Activated CD8-positive, alpha-beta memory T cell treated with anti-CD3 and anti-CD28 coated beads, Interleukin-2, amount 50 U/mL, for 48 hours (primary cell): ENCODE data around the gene SLC18A2.
"Not testable (repeated sequence)": the region's sequence is repeated elsewhere in the genome, so short reads cannot be mapped to it uniquely, and the experiment has no call there.

Source experiments
- DNase-seq: peaks from one replicate; pipeline ENCODE4 v3.0.0-alpha.2; 2020

The SLC18A2 gene

GRCh38 chr10:117240621-117241529 lies at the start of gene SLC18A2:
SLC18A2 (plus strand) TSS chr10:117241114; CDS start chr10:117241694, 580 bp downstream.
- no peak for DNase-seq

GRCh38 chr10:117197189-117197588 lies 43.7 kb upstream of the SLC18A2 start, which contains the start of gene KCNK18:
KCNK18 (plus strand) TSS chr10:117197489; CDS start chr10:117197489, 0 bp downstream.
- DNase-seq: no peak

- DNase-seq: no peak
Observed at GRCh38 chr10:117198088-117198487, 42.8 kb upstream of the SLC18A2 start.

GRCh38 chr10:117201826-117202225 lies 39.1 kb upstream of the SLC18A2 start:
- no peak for DNase-seq

- no peak for DNase-seq
Observed at GRCh38 chr10:117204316-117204715, 36.6 kb upstream of the SLC18A2 start.

GRCh38 chr10:117212176-117212575 lies 28.7 kb upstream of the SLC18A2 start:
- DNase-seq: no peak

GRCh38 chr10:117214401-117214800 lies 26.5 kb upstream of the SLC18A2 start:
- DNase-seq: no peak

- no peak for DNase-seq
Observed at GRCh38 chr10:117215079-117215478, 25.8 kb upstream of the SLC18A2 start.

GRCh38 chr10:117216028-117216427 lies 24.9 kb upstream of the SLC18A2 start:
- DNase-seq: no peak

GRCh38 chr10:117216611-117217195 lies 24.2 kb upstream of the SLC18A2 start:
- DNase-seq: peak; percentile 90

- DNase-seq: peak; percentile 62
Observed at GRCh38 chr10:117217196-117217761, 23.6 kb upstream of the SLC18A2 start.

GRCh38 chr10:117218654-117219053 lies 22.3 kb upstream of the SLC18A2 start:
- no peak for DNase-seq

GRCh38 chr10:117221156-117221711 lies 19.7 kb upstream of the SLC18A2 start:
- DNase-seq: no peak

- no peak for DNase-seq
Observed at GRCh38 chr10:117222552-117222951, 18.4 kb upstream of the SLC18A2 start.

- DNase-seq: no peak
Observed at GRCh38 chr10:117222976-117223692, 17.8 kb upstream of the SLC18A2 start.

GRCh38 chr10:117223693-117224430 lies 17.1 kb upstream of the SLC18A2 start:
- no peak for DNase-seq

- DNase-seq: no peak
Observed at GRCh38 chr10:117224881-117225280, 16.0 kb upstream of the SLC18A2 start.

GRCh38 chr10:117226813-117227451 lies 14.0 kb upstream of the SLC18A2 start:
- no peak for DNase-seq

GRCh38 chr10:117228210-117228609 lies 12.7 kb upstream of the SLC18A2 start:
- no peak for DNase-seq

- DNase-seq: not testable (repeated sequence)
Observed at GRCh38 chr10:117230107-117230506, 10.8 kb upstream of the SLC18A2 start.

- no peak for DNase-seq
Observed at GRCh38 chr10:117237401-117237991, 3.4 kb upstream of the SLC18A2 start.
